ENCODE data around the gene MCF2L2. TPM values are rescaled to one million over a fixed set of nuclear protein-coding genes. Genes with fewer than 3 reads are reported as not detected.

MCF2L2 gene
- total and polyA plus RNA-seq, 9 donors, result 0.09 to 0.56 (median 0.24) TPM

DNA sequence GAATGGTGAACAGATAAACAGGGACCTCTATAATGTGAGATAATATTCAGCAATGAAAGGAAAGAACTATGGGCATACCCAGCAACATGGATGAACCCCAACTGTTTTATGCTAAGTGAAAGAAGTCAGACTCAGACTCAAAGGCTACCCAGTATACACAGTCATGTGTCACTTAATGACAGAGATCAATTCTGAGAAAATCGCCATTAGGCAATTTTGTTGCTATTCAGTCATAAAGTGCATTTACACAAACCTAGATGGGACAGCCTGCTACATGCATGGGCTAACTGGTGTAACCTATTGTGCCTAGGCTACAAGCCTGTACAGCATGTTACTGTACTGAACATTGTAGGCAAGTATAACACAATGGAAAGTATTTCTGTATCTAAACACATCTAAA is 98.9 kb downstream of the MCF2L2 start:
- no peaks in the 10 kb centered on the region for H3K36me3 ChIP-seq (ENCODE audit: control insufficient read depth, insufficient read depth, low read length)
- no peaks in the 10 kb centered on the region for H3K4me1 ChIP-seq (ENCODE audit: control insufficient read depth, insufficient read depth, low read length)
- WGBS (ENCODE audit: insufficient coverage), result 100% methylated on average over 1 of the region's 1 CpG
- H3K4me3 ChIP-seq (ENCODE audit: low read length), result no peak overlapping the region
- H3K27me3 ChIP-seq (ENCODE audit: control insufficient read depth, insufficient read depth, low read length), result no peaks in the 10 kb centered on the region
- no peaks in the 10 kb centered on the region for H3K9me3 ChIP-seq (replicated peaks; ENCODE audit: control insufficient read depth, low read depth, low read length)
- no peak for DNase-seq
- H3K27ac ChIP-seq (ENCODE audit: low read length), result no peak overlapping the region

DNA sequence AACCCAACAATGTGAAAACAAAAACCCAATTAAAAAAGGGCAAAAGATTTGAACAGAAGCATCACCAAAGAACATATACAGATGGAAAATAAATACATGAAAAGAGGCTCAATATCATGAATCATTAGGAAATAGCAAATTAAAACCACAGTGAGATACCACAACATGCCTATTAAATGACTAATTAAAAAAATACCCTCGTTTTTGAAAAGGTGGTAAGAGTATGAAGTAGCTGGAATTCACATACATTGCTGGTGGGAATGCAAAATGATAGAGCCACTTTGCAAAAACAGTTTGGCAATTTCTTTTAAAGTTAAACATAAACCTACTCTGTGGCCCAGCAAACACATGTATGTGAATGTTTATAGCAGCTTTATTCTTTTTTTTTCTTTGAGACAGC is 99.6 kb downstream of the MCF2L2 start:
- Histone ChIP-seq H3K4me1 (ENCODE audit: control insufficient read depth, insufficient read depth, low read length) (no peaks in the 10 kb centered on the region), H3K36me3 (ENCODE audit: control insufficient read depth, insufficient read depth, low read length) (no peaks in the 10 kb centered on the region), H3K9me3 (replicated peaks; ENCODE audit: control insufficient read depth, low read depth, low read length) (no peaks in the 10 kb centered on the region), H3K27ac (ENCODE audit: low read length) (no peak overlapping the region), H3K4me3 (ENCODE audit: low read length) (no peak overlapping the region), H3K27me3 (ENCODE audit: control insufficient read depth, insufficient read depth, low read length) (no peaks in the 10 kb centered on the region)
- DNase-seq, result no peak
- no CpG with 5 or more reads among the region's 1 CpG for WGBS (ENCODE audit: insufficient coverage)

DNA sequence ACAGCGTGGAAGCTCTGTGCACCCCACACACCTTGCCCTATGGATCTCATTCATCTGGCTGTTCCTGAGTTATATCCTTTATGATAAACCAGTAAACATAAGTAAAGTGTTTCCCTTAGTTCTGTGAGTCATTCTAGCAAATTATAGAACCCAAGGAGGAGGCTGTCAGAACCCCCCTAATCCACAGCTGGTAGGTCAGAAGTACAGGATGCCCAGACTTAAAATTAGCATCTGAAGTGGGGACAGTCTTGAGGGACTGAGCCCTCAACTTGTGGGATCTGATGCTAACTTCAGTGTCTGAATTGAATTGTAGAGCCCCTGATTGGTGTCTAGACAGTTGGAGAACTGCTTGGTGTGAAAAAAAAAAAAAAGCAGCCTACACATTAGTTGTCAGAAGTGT is 100.3 kb downstream of the MCF2L2 start:
- Histone ChIP-seq H3K27ac (ENCODE audit: low read length) (no peak overlapping the region), H3K36me3 (ENCODE audit: control insufficient read depth, insufficient read depth, low read length) (no peaks in the 10 kb centered on the region), H3K9me3 (replicated peaks; ENCODE audit: control insufficient read depth, low read depth, low read length) (no peaks in the 10 kb centered on the region), H3K4me1 (ENCODE audit: control insufficient read depth, insufficient read depth, low read length) (no peaks in the 10 kb centered on the region), H3K4me3 (ENCODE audit: low read length) (no peak overlapping the region), H3K27me3 (ENCODE audit: control insufficient read depth, insufficient read depth, low read length) (no peaks in the 10 kb centered on the region)
- no CpG with 5 or more reads among the region's 1 CpG for WGBS (ENCODE audit: insufficient coverage)
- DNase-seq, result no peak

DNA sequence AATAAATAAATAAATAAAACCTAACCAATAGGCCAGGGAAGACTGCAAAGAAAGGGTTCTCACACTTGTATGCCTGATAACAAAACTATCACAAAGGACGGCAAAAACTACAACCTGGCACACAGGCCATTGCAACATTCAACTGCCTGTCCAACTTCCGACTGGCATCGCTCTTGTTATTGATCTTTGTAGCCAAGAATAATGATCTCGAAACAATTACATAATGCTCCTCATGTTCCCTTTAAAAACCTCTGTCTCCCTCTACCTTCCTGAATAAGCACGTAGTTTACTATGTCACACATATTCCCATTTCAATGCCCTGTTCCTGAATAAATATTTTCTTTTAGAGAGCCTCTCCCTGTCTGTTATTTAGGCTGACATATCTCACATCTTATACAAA is 101.1 kb downstream of the MCF2L2 start:
- Histone ChIP-seq H3K27ac (ENCODE audit: low read length) (no peak overlapping the region), H3K9me3 (replicated peaks; ENCODE audit: control insufficient read depth, low read depth, low read length) (no peaks in the 10 kb centered on the region), H3K4me3 (ENCODE audit: low read length) (no peak overlapping the region), H3K4me1 (ENCODE audit: control insufficient read depth, insufficient read depth, low read length) (no peaks in the 10 kb centered on the region), H3K27me3 (ENCODE audit: control insufficient read depth, insufficient read depth, low read length) (no peaks in the 10 kb centered on the region), H3K36me3 (ENCODE audit: control insufficient read depth, insufficient read depth, low read length) (no peaks in the 10 kb centered on the region)
- no peak for DNase-seq
- 81% methylated on average over 4 of the region's 5 CpGs for WGBS (ENCODE audit: insufficient coverage)

DNA sequence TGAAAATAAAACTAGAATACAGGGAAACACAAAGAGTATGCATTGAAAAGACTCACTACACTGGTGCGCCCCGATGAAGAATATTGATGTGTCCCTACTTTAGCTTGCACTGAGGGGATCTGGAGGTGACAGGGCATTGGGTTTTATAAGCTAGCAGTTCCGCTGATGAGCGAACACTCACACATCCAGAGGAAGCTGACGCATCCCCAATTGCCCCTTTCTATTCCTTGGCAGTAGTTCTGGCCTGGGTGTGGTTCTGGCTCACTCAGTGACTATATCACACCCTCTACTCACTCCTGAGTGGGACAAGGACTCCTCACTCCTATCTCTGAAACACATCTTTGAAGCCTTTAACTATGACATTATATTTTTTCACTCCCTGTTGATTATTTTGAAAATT is 104.3 kb downstream of the MCF2L2 start:
- Histone ChIP-seq H3K4me1 (ENCODE audit: control insufficient read depth, insufficient read depth, low read length) (no peaks in the 10 kb centered on the region), H3K9me3 (replicated peaks; ENCODE audit: control insufficient read depth, low read depth, low read length) (no peaks in the 10 kb centered on the region), H3K27me3 (ENCODE audit: control insufficient read depth, insufficient read depth, low read length) (no peaks in the 10 kb centered on the region), H3K27ac (ENCODE audit: low read length) (no peak overlapping the region), H3K4me3 (ENCODE audit: low read length) (no peak overlapping the region), H3K36me3 (ENCODE audit: control insufficient read depth, insufficient read depth, low read length) (no peaks in the 10 kb centered on the region)
- DNase-seq, result no peak
- 88% methylated on average over 3 of the region's 5 CpGs for WGBS (ENCODE audit: insufficient coverage)

DNA sequence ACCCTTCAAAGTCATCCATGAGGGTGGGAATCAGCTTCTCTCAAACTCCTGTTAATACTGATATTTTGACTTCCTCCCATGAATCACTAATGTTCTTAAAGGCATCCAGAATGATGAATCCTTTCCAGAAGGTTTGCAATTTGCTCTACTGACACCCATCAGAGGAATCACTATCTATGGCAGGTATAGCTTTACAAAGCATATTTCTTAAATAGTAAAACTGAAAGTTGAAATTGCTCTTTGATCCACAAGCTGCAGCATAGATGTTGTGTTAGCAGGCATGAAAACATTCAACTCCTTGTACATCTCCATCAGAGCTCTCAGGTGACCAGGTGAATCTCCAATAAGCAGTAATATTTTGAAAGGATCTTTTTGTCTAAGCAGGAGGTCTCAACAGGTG is 109.0 kb downstream of the MCF2L2 start:
- H3K27me3 ChIP-seq (ENCODE audit: control insufficient read depth, insufficient read depth, low read length), result no peaks in the 10 kb centered on the region
- H3K27ac ChIP-seq (ENCODE audit: low read length), result no peak overlapping the region
- no peaks in the 10 kb centered on the region for H3K4me1 ChIP-seq (ENCODE audit: control insufficient read depth, insufficient read depth, low read length)
- no peak overlapping the region for H3K4me3 ChIP-seq (ENCODE audit: low read length)
- no peak for DNase-seq
- no peaks in the 10 kb centered on the region for H3K36me3 ChIP-seq (ENCODE audit: control insufficient read depth, insufficient read depth, low read length)
- no peaks in the 10 kb centered on the region for H3K9me3 ChIP-seq (replicated peaks; ENCODE audit: control insufficient read depth, low read depth, low read length)

DNA sequence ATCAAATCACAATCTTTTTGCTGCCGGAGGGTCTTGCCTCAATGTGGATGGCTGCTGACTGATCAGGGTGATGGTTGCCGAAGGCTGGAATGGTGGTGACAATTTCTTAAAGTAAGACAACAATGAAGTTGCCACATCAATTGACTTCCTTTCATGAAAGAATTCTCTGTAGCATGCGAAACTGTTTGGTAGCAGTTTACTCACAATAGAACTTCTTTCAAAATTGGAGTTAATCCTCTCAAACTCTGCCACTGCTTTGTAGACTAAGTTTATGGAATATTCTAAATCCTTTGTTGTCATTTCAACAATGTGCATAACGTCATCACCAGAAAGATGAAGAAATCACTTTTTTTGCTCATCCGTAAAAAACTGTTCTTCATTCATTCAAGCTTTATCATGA is 109.5 kb downstream of the MCF2L2 start:
- Histone ChIP-seq H3K4me3 (ENCODE audit: low read length) (no peak overlapping the region), H3K27ac (ENCODE audit: low read length) (no peak overlapping the region), H3K4me1 (ENCODE audit: control insufficient read depth, insufficient read depth, low read length) (peaks cover under 1% of the 10 kb centered on the region), H3K27me3 (ENCODE audit: control insufficient read depth, insufficient read depth, low read length) (no peaks in the 10 kb centered on the region), H3K36me3 (ENCODE audit: control insufficient read depth, insufficient read depth, low read length) (no peaks in the 10 kb centered on the region), H3K9me3 (replicated peaks; ENCODE audit: control insufficient read depth, low read depth, low read length) (no peaks in the 10 kb centered on the region)
- WGBS (ENCODE audit: insufficient coverage), result 73% methylated on average over 2 of the region's 5 CpGs
- no peak for DNase-seq

DNA sequence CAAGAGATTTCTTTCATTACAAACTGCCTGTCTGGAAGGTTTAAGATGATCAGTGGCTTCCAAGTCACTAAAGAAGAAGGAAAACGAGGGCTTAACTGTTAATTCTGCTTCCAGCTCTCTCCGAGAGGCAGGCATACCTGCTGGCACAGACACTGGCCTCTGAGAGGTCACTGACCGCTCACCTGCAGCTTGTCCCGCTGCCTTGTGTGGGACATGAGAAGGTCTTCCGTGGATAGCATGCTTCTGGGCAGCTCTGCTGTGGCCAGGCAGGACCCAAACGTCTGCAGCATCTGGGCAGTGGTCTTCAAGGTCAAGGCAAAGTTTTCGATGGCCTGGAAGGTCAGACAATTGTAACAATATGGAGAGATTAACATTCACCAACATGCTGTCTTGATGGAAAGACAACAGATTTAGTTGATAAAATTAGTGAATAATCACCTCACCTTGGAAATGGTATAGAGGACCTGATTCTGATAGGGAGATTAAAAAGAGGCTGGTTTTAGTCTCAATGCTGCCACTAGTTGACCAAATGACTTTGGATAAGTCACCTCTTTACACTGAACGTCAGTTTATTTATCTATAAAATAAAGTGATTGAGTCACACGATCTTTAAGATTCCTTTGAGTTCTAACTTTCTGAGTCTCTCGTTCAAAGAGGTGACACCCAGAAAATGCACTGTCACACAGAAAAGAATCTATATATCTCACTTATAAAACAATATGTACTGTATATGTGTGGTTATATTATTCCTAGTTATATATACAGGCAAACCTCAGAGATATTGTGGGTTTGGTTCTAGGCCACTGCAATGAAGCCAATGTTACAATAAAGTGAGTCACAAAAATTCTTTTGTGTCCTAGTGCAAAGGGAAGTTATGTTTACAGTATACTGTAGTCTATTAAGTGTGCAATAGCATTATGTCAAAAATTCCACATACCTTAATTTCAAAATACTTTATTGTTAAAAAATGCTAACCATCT is 110.2 kb downstream of the MCF2L2 start:
- H3K36me3 ChIP-seq (ENCODE audit: control insufficient read depth, insufficient read depth, low read length), result no peaks in the 10 kb centered on the region
- H3K27ac ChIP-seq (ENCODE audit: low read length), result no peak overlapping the region
- no peaks in the 10 kb centered on the region for H3K27me3 ChIP-seq (ENCODE audit: control insufficient read depth, insufficient read depth, low read length)
- H3K9me3 ChIP-seq (replicated peaks; ENCODE audit: control insufficient read depth, low read depth, low read length), result no peaks in the 10 kb centered on the region
- WGBS (ENCODE audit: insufficient coverage), result 76% methylated on average over 5 of the region's 10 CpGs
- H3K4me3 ChIP-seq (ENCODE audit: low read length), result no peak overlapping the region
- peaks cover 3% of the 10 kb centered on the region for H3K4me1 ChIP-seq (ENCODE audit: control insufficient read depth, insufficient read depth, low read length)
- no peak for DNase-seq

DNA sequence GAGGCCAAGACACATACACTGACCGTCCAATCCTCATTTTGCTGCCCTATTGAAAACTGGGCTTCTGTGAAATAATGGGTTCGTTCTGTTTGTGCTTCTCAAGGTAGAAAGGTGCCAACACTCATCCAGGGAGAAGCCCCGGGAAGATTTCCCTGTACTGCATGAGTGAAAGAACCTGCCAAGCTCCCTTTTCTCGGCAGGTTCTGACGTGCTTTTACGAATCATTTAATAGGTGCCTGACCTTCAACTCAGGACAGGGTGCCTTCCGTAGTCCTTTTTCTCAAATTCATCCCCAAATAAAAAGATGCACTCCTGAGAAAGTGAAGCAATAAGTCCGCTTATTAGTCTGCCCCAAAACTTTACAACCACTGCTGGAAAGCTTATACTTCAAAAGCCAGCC is 111.1 kb downstream of the MCF2L2 start:
- Histone ChIP-seq H3K36me3 (ENCODE audit: control insufficient read depth, insufficient read depth, low read length) (no peaks in the 10 kb centered on the region), H3K4me1 (ENCODE audit: control insufficient read depth, insufficient read depth, low read length) (peaks cover 3% of the 10 kb centered on the region), H3K9me3 (replicated peaks; ENCODE audit: control insufficient read depth, low read depth, low read length) (no peaks in the 10 kb centered on the region), H3K27me3 (ENCODE audit: control insufficient read depth, insufficient read depth, low read length) (no peaks in the 10 kb centered on the region), H3K27ac (ENCODE audit: low read length) (no peak overlapping the region), H3K4me3 (ENCODE audit: low read length) (no peak overlapping the region)
- 78% methylated on average over 7 of the region's 8 CpGs for WGBS (ENCODE audit: insufficient coverage)
- DNase-seq, result no peak

DNA sequence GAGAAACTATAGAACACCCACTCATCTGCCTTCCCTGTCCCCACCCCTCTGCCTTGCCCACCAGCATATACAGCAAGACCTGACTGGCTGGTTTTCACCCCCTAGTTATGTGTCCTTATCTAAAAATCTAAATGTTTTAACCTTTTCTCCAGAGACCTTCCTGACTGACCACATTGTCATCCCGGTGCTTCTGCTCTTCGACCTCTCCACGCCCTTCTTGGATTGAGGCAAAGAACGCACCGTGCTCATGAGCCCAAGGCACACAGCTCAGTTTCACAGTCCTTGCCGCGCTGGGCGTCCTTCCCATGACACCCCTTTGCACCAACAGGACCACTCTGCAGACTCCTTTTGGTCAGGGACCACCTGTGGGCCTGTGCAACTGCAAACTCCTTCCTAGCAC is 112.7 kb downstream of the MCF2L2 start:
- H3K4me3 ChIP-seq (ENCODE audit: low read length), result no peak overlapping the region
- 92% methylated on average over 8 of the region's 8 CpGs for WGBS (ENCODE audit: insufficient coverage)

More for the DNA sequence above, 112.7 kb downstream of the MCF2L2 start:
- no peak for DNase-seq
- H3K27me3 ChIP-seq (ENCODE audit: control insufficient read depth, insufficient read depth, low read length), result no peaks in the 10 kb centered on the region
- no peaks in the 10 kb centered on the region for H3K9me3 ChIP-seq (replicated peaks; ENCODE audit: control insufficient read depth, low read depth, low read length)
- H3K27ac ChIP-seq (ENCODE audit: low read length), result no peak overlapping the region
- no peaks in the 10 kb centered on the region for H3K36me3 ChIP-seq (ENCODE audit: control insufficient read depth, insufficient read depth, low read length)
- H3K4me1 ChIP-seq (ENCODE audit: control insufficient read depth, insufficient read depth, low read length), result peaks cover 3% of the 10 kb centered on the region
